IPS-NIHi7 (cell line): ENCODE results near the gene HUS1.

Experiments
- DNase-seq: peaks from one replicate; pipeline ENCODE4 v3.0.0; 2012; ENCODE audit warnings: mixed read lengths; ENCODE audit errors: extremely low spot score

Gene HUS1

GRCh38 chr7:47979832-47980181 is 392 bp upstream of the HUS1 start:
- DNase-seq, result no peak

- DNase-seq, result no peak
These were observed 648 bp downstream of the HUS1 start for GRCh38 chr7:47978790-47979144.

- DNase-seq, result no peak
These were observed 5.7 kb downstream of the HUS1 start for GRCh38 chr7:47973739-47974138.

GRCh38 chr7:47970761-47971160 is 8.7 kb downstream of the HUS1 start:
- DNase-seq, result no peak

- DNase-seq, result peak; percentile 87
These were observed 10.3 kb downstream of the HUS1 start for GRCh38 chr7:47968847-47969774.

GRCh38 chr7:47967708-47968107 is 11.7 kb downstream of the HUS1 start:
- DNase-seq, result no peak

GRCh38 chr7:47967123-47967522 is 12.3 kb downstream of the HUS1 start:
- no peak for DNase-seq

GRCh38 chr7:47965456-47965855 is 14.0 kb downstream of the HUS1 start:
- no peak for DNase-seq

- no peak for DNase-seq
These were observed 17.2 kb downstream of the HUS1 start for GRCh38 chr7:47962262-47962661.

- DNase-seq, result no peak
These were observed 22.3 kb downstream of the HUS1 start for GRCh38 chr7:47957156-47957555.

GRCh38 chr7:47956220-47956619 is 23.2 kb downstream of the HUS1 start:
- no peak for DNase-seq

- no peak for DNase-seq
These were observed 25.0 kb downstream of the HUS1 start for GRCh38 chr7:47954231-47954911.

- no peak for DNase-seq
These were observed 25.6 kb downstream of the HUS1 start for GRCh38 chr7:47953822-47954221.

GRCh38 chr7:47952224-47952623 is 27.2 kb downstream of the HUS1 start:
- peak; percentile 34 for DNase-seq

- DNase-seq, result no peak
These were observed 28.0 kb downstream of the HUS1 start for GRCh38 chr7:47951374-47951773.

- no peak for DNase-seq
These were observed 28.7 kb downstream of the HUS1 start for GRCh38 chr7:47950714-47951113.

GRCh38 chr7:47949703-47950102 is 29.7 kb downstream of the HUS1 start:
- no peak for DNase-seq

- no peak for DNase-seq
These were observed 31.1 kb downstream of the HUS1 start, which contains the start of gene PKD1L1 for GRCh38 chr7:47948141-47948790. Gene PKD1L1 (minus strand): TSS chr7:47948466. CDS start chr7:47948440, 26 bp downstream.

GRCh38 chr7:47947355-47947749 is 32.1 kb downstream of the HUS1 start:
- DNase-seq, result no peak

GRCh38 chr7:47946581-47947354 is 32.6 kb downstream of the HUS1 start:
- no peak for DNase-seq

GRCh38 chr7:47945261-47946015 is 34.0 kb downstream of the HUS1 start:
- peak; percentile 47 for DNase-seq
